Hippocampal formation (tissue), 2 donors: ENCODE results near the gene GRK6.

ENCODE experiments used
- DNase-seq, 2 donors: peaks; one replicate each; lab custom pipeline; 2025; lab: John Stamatoyannopoulos, UW

GRK6 gene

GRCh38 chr5:177440990-177441780 is 14.7 kb downstream of the GRK6 start:
- no peak for DNase-seq

- DNase-seq: no peak
Measured at GRCh38 chr5:177442066-177442826, 15.8 kb downstream of the GRK6 start.

GRCh38 chr5:177443144-177443983 is 16.9 kb downstream of the GRK6 start:
- DNase-seq: no peak

GRCh38 chr5:177444106-177445051 is 17.9 kb downstream of the GRK6 start:
- DNase-seq: no peak

- DNase-seq: no peak
Measured at GRCh38 chr5:177445052-177445916, 18.8 kb downstream of the GRK6 start.

- no peak for DNase-seq
Measured at GRCh38 chr5:177445917-177446199, 19.4 kb downstream of the GRK6 start.

GRCh38 chr5:177446200-177447065 is 20.0 kb downstream of the GRK6 start, which contains the start of gene PRR7:
Gene PRR7, plus strand, starts transcription at chr5:177446814. Its CDS starts 8,254 bp downstream, at chr5:177455068.
- DNase-seq: peak; percentile 56 to 74

- peak; percentile 61 to 74 for DNase-seq
Measured at GRCh38 chr5:177447066-177447610, 20.7 kb downstream of the GRK6 start.

- peak; percentile 83 to 84 for DNase-seq
Measured at GRCh38 chr5:177447611-177448243, 21.3 kb downstream of the GRK6 start.

GRCh38 chr5:177448244-177448950 is 21.9 kb downstream of the GRK6 start:
- DNase-seq: no peak

- DNase-seq: no peak
Measured at GRCh38 chr5:177449140-177450061, 22.9 kb downstream of the GRK6 start.

GRCh38 chr5:177450667-177451424 is 24.4 kb downstream of the GRK6 start:
- DNase-seq: peak; percentile 25 to 53

- peak; percentile 36 to 41 for DNase-seq
Measured at GRCh38 chr5:177452688-177453638, 26.5 kb downstream of the GRK6 start.

GRCh38 chr5:177453852-177454396 is 27.4 kb downstream of the GRK6 start:
- peak in 1 of 2 donors; percentile 47 for DNase-seq
